Stomach (tissue), 4 donors: ENCODE results near the gene LRRC56.

Experiments used
- POLR2A ChIP-seq, 4 donors: fragments of 450-650 bp; IDR thresholded peaks; one replicate each; pipeline ENCODE4 v1.6.1; 2016; ENCODE audit warnings: antibody characterized with exemption in 4 of 4, control low read depth in 2 of 4, mild to moderate bottlenecking in 1 of 4, moderate library complexity in 1 of 4
- TF ChIP-seq, protein P1 (sequence below), 7 experiments: fragments of 450-650 bp in 4 of 7; fragments of 200-600 bp in 3 of 7; sonication (generic) in 3 of 7; IDR thresholded peaks; one replicate each; pipeline ENCODE4 v1.5.1; 2016 to 2019; ENCODE audit warnings: antibody characterized with exemption in 7 of 7, control low read depth in 2 of 7, mild to moderate bottlenecking in 1 of 7

DNA sequence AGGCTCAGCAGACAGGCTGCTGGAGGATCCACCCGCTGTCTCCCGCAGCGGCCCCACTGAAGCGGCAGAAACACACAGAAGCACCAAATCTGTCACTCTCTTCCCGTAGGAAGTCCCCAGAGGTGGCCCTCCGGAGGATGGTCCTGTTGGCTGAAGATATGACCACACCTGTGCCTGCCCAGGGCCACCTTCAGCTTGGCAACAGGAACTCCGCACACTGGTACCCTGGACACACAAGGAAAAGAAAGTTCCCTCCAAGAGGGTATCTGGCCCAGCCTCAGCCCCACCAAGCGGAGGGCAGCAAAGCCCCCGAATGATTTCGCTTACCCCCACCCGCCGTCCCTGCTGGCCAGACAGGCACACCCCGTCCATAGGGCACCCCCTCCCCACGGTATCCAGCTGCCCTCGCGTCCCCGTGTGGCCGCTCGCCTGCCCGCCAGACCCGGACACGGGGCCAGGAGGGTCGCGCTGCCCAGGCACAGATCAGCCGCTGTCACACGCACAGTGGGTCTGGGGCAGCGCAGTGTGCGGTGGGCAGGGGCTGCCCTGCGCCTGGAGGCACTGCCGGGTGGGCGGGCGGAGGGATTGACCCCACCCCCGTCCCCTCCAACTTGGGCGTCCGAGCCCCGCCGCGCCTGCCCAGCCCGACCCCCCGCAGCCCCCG is 30.4 kb downstream of the LRRC56 start:
- TF ChIP-seq, protein P1, sequence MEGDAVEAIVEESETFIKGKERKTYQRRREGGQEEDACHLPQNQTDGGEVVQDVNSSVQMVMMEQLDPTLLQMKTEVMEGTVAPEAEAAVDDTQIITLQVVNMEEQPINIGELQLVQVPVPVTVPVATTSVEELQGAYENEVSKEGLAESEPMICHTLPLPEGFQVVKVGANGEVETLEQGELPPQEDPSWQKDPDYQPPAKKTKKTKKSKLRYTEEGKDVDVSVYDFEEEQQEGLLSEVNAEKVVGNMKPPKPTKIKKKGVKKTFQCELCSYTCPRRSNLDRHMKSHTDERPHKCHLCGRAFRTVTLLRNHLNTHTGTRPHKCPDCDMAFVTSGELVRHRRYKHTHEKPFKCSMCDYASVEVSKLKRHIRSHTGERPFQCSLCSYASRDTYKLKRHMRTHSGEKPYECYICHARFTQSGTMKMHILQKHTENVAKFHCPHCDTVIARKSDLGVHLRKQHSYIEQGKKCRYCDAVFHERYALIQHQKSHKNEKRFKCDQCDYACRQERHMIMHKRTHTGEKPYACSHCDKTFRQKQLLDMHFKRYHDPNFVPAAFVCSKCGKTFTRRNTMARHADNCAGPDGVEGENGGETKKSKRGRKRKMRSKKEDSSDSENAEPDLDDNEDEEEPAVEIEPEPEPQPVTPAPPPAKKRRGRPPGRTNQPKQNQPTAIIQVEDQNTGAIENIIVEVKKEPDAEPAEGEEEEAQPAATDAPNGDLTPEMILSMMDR (IDR thresholded peaks at IDR 0.05): no peak
- TF ChIP-seq POLR2A (IDR thresholded peaks at IDR 0.05): no peak
